ENCODE measurements around the gene PTCRA.

DNA sequence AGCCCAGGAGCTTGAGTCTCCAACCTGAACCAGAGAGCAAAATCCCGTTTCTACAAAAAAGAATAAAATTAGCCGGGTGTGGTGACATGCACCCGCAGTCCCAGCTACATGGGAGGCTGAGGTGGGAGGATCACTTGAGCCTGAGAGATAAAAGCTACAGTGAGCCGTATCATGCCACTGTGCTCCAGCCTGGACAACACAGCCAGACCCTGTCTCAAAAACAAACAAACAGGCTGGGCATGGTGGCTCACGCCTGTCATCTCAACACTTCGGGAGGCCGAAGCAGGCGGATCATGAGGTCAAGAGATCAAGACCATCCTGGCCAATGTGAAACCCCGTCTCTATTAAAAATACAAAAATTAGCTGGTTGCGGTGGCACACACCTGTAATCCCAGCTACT lies 11.4 kb upstream of the PTCRA start:
- TF ChIP-seq POLR2AphosphoS5 (IDR thresholded peaks at IDR 0.05) (no peak), CTCF (IDR thresholded peaks at IDR 0.05) (no peak), POLR2A (IDR thresholded peaks at IDR 0.05) (no peak)
